Measurements from ENCODE around the gene JAK2.
"Not testable (repeated sequence)": the region's sequence is repeated elsewhere in the genome, so short reads cannot be mapped to it uniquely, and the experiment has no call there.

GRCh38 chr9:5031941-5032340 lies 46.9 kb downstream of the JAK2 start:
- not testable (repeated sequence) for TF ChIP-seq CTCF (conservative IDR thresholded peaks at IDR 0.05; ENCODE audit: low read length); EZH2phosphoT487 (IDR thresholded peaks at IDR 0.05; ENCODE audit: borderline replicate concordance, low read depth, low read length)
